Pancreas (tissue), 10 donors: ENCODE results near the gene HCFC1. TPM values are rescaled to one million over a fixed set of nuclear protein-coding genes. Genes with fewer than 3 reads are reported as not detected.
"Not testable (repeated sequence)": the region's sequence is repeated elsewhere in the genome, so short reads cannot be mapped to it uniquely, and the experiment has no call there.

Source experiments
- ATAC-seq, 4 donors: fragments of 200-7000 bp; cut with Tn5 transposase; one replicate each; pipeline versions ENCODE4 v1.8.0 to v1.9.1; 2020; ENCODE audit warnings: mild to moderate bottlenecking in 4 of 4, moderate library complexity in 4 of 4
- DNase-seq, 6 donors: peaks; one replicate each; pipeline ENCODE4 v3.0.0-alpha.2; 2020
- FAIRE-seq: peaks from 2 replicates; lab custom pipeline; 2012; peaks lifted over from hg19 to GRCh38; lab: Jason Lieb, UNC
- H3K27ac ChIP-seq, 4 donors: fragments of 200-600 bp; sonication (generic); 1 replicate in 3 of 4; 2 replicates in 1 of 4; pipeline versions ENCODE4 v1.5.0 to v1.8.0; 2020
- H3K27me3 ChIP-seq, 4 donors: fragments of 200-600 bp; one replicate each; pipeline ENCODE4 v1.8.0; 2021
- H3K36me3 ChIP-seq, 3 donors: fragments of 200-600 bp; sonication (generic) in 1 of 3; one replicate each; pipeline versions ENCODE4 v1.5.0 to v1.8.0; 2020 to 2021
- H3K4me1 ChIP-seq, 3 donors: fragments of 200-600 bp; one replicate each; pipeline ENCODE4 v1.8.0; 2021
- H3K4me3 ChIP-seq, 4 donors: fragments of 200-600 bp; sonication (generic) in 2 of 4; one replicate each; pipeline versions ENCODE4 v1.5.0 to v1.8.0; 2020 to 2021
- H3K9me3 ChIP-seq, 4 donors: fragments of 200-600 bp; one replicate each; pipeline ENCODE4 v1.8.0; 2021
- CTCF ChIP-seq, 4 donors: fragments of 200-600 bp; sonication (generic) in 3 of 4; IDR thresholded peaks; one replicate each; pipeline versions ENCODE4 v1.5.0 to v1.8.0; 2021; ENCODE audit warnings: antibody characterized with exemption in 4 of 4
- WGBS, 2 donors: extraction: QIAGEN DNeasy Blood & Tissue Kit; methylation state at CpG; one replicate each; pipeline ENCODE4 v1.1.7; 2013; 5-methylcytosine and 5-hydroxymethylcytosine counted together
- intact Hi-C, 3 donors: fragments of 100-400 bp; cut with DNase I; formaldehyde crosslinking; loops; one replicate each; pipeline versions ENCODE4 v1.11.1 to v1.14.2; 2022
- polyA plus RNA-seq, 2 donors: library from polyadenylated mRNA; stranded (reverse); fragments of 200-250 nt; gene quantifications; one replicate each; pipeline ENCODE4 v1.2.3, GENCODE V29; 2013
- total RNA-seq, 6 donors: library from RNA; stranded (reverse); fragmentation: NEBNext Ultra II Directional in 4 of 6; extraction: Animal tissue kit (Norgen Biotek cat#: 25700) in 4 of 6; gene quantifications; one replicate each; pipeline versions ENCODE4 v1.2.1 to v1.2.4, GENCODE V29; 2021 to 2023
- donor health status: healthy with polysubstance abuse.
- donor health status: DM: no; HTN: no; CAD: no; lungs with moderate emphysema.
- donor health status: DM: no; HTN: no; CAD: no.
- donor health status: control.
- donor health status: control.
- donor health status: Bipolar disorder and iron deficiency.
- donor health status: DM: yes; HTN: yes; CAD: no.
- donor health status: DM: no; HTN: no; CAD: no.
- donor health status: DM: no; HTN: no; CAD: no.
- donor health status: DM: yes; HTN: yes; CAD: no.

Gene HCFC1
- total and polyA plus RNA-seq, 8 donors, result 10.4 to 28.4 (median 16.6) TPM

- WGBS, 2 donors, result 97 to 98% methylated on average over 8 of the region's 8 CpGs
- no peaks in the 10 kb centered on the region for H3K36me3 ChIP-seq
- FAIRE-seq (no peak), DNase-seq (no peak), ATAC-seq (no peak)
- no peak overlapping the region for H3K27ac ChIP-seq
- intact Hi-C loops, result no loop called here
- peaks cover 0 to 20% (median 0%) of the 10 kb centered on the region in 4 donors for H3K27me3 ChIP-seq
- H3K4me1 ChIP-seq, result no peaks in the 10 kb centered on the region
- H3K9me3 ChIP-seq, result no peaks in the 10 kb centered on the region
- H3K4me3 ChIP-seq, result no peak overlapping the region
- TF ChIP-seq CTCF (IDR thresholded peaks at IDR 0.05), result no peak
Observed at GRCh38 chrX:153995504-153995903, 23.9 kb upstream of the HCFC1 start.

GRCh38 chrX:153994398-153994797 is 22.8 kb upstream of the HCFC1 start:
- ATAC-seq, H3K36me3 ChIP-seq, FAIRE-seq, H3K4me3 ChIP-seq, H3K9me3 ChIP-seq, H3K27ac ChIP-seq, DNase-seq, intact Hi-C loops, H3K4me1 ChIP-seq: not testable (repeated sequence)
- H3K27me3 ChIP-seq, result peaks cover 0 to 20% (median 0%) of the 10 kb centered on the region in 4 donors
- WGBS, 2 donors, result 68 to 78% methylated on average over 2 to 4 of the region's 5 CpGs

GRCh38 chrX:153993978-153994377 is 22.4 kb upstream of the HCFC1 start:
- TF ChIP-seq CTCF (IDR thresholded peaks at IDR 0.05), result no peak
- ATAC-seq, result no peak
- no peak for DNase-seq
- no peak overlapping the region for H3K27ac ChIP-seq
- WGBS, 2 donors, result 86 to 92% methylated on average over 10 of the region's 10 CpGs
- H3K4me1 ChIP-seq, result no peaks in the 10 kb centered on the region
- H3K27me3 ChIP-seq, result peaks cover 0 to 20% (median 0%) of the 10 kb centered on the region in 4 donors
- FAIRE-seq, result no peak
- H3K4me3 ChIP-seq, result no peak overlapping the region
- intact Hi-C loops, result no loop called here
- H3K36me3 ChIP-seq, result no peaks in the 10 kb centered on the region
- H3K9me3 ChIP-seq, result no peaks in the 10 kb centered on the region

- H3K4me1 ChIP-seq, result no peaks in the 10 kb centered on the region
- 84 to 90% methylated on average over 12 of the region's 12 CpGs for WGBS, 2 donors
- H3K27me3 ChIP-seq, result peaks cover 0 to 20% (median 0%) of the 10 kb centered on the region in 4 donors
- ATAC-seq (no peak), FAIRE-seq (no peak), DNase-seq (no peak)
- no peak for TF ChIP-seq CTCF (IDR thresholded peaks at IDR 0.05)
- intact Hi-C loops, result no loop called here
- no peak overlapping the region for H3K4me3 ChIP-seq
- H3K36me3 ChIP-seq, result no peaks in the 10 kb centered on the region
- H3K27ac ChIP-seq, result no peak overlapping the region
- no peaks in the 10 kb centered on the region for H3K9me3 ChIP-seq
Observed at GRCh38 chrX:153993079-153993478, 21.5 kb upstream of the HCFC1 start.

GRCh38 chrX:153992180-153992579 is 20.6 kb upstream of the HCFC1 start:
- DNase-seq, result no peak
- intact Hi-C loops, result no loop called here
- Histone ChIP-seq H3K9me3 (no peaks in the 10 kb centered on the region), H3K27me3 (peaks cover 0 to 17% (median 0%) of the 10 kb centered on the region in 4 donors), H3K36me3 (no peaks in the 10 kb centered on the region), H3K4me1 (no peaks in the 10 kb centered on the region), H3K4me3 (no peak overlapping the region), H3K27ac (no peak overlapping the region)
- no peak for TF ChIP-seq CTCF (IDR thresholded peaks at IDR 0.05)
- WGBS, 2 donors, result 87 to 91% methylated on average over 8 of the region's 8 CpGs
- FAIRE-seq, result no peak
- no peak for ATAC-seq
